OCI-LY3 (cell line): ENCODE results near the gene MXD3.

Source experiments
- H2AFZ ChIP-seq: fragments of 200-600, 300-600 bp; shearing (Covaris generic); 2 replicates; pipeline ENCODE4 v1.6.0; 2014; ENCODE audit warnings: antibody characterized with exemption, low read depth, low read length
- H3K27ac ChIP-seq: fragments of 200-600, 300-600 bp; sonication (generic); 2 replicates; pipeline ENCODE4 v1.5.1; 2014; ENCODE audit warnings: mild to moderate bottlenecking, low read length, moderate library complexity, mixed read lengths
- H3K27me3 ChIP-seq: fragments of 200-600, 300-600 bp; sonication (generic); 2 replicates; pipeline ENCODE4 v1.6.1; 2014; ENCODE audit warnings: low read depth, low read length, mixed read lengths
- H3K36me3 ChIP-seq: fragments of 200-600, 300-600 bp; sonication (generic); replicated peaks from 2 replicates; pipeline ENCODE3; 2014; ENCODE audit warnings: low read depth, low read length, mixed read lengths
- H3K4me1 ChIP-seq: fragments of 300-600, 200-600 bp; sonication (generic); 2 replicates; pipeline ENCODE4 v1.6.1; 2014; ENCODE audit warnings: low read length, mixed read lengths
- H3K4me2 ChIP-seq: fragments of 200-600, 300-600 bp; sonication (generic); 2 replicates; pipeline ENCODE4 v1.6.1; 2014; ENCODE audit warnings: low read length, mixed read lengths
- H3K4me3 ChIP-seq: fragments of 300-600, 200-600 bp; sonication (generic); 2 replicates; pipeline ENCODE4 v1.5.1; 2014; ENCODE audit warnings: antibody characterized with exemption, mild to moderate bottlenecking, low read length, moderate library complexity
- H3K79me2 ChIP-seq: fragments of 300-600, 200-600 bp; shearing (Covaris generic); 2 replicates; pipeline ENCODE4 v1.6.1; 2014; ENCODE audit warnings: mild to moderate bottlenecking, low read length, mixed read lengths
- H3K9ac ChIP-seq: fragments of 300-600, 200-600 bp; shearing (Covaris generic); 2 replicates; pipeline ENCODE4 v1.6.0; 2014; ENCODE audit warnings: mild to moderate bottlenecking, low read length, moderate library complexity
- H3K9me3 ChIP-seq: fragments of 200-600, 300-600 bp; shearing (Covaris generic); 2 replicates; pipeline ENCODE4 v1.6.1; 2014; ENCODE audit warnings: low read length, mixed read lengths; ENCODE audit not compliant: insufficient read depth
- H4K20me1 ChIP-seq: fragments of 200-600, 300-600 bp; sonication (generic); 2 replicates; pipeline ENCODE4 v1.6.1; 2016; ENCODE audit warnings: low read length, mixed read lengths; ENCODE audit not compliant: insufficient read depth
- CTCF ChIP-seq: fragments of 200-600, 300-600 bp; sonication (generic); IDR thresholded peaks from 2 replicates; pipeline ENCODE4 v1.5.1; 2014; ENCODE audit warnings: antibody characterized with exemption, low read length, low read depth
- EZH2phosphoT487 ChIP-seq: fragments of 200-600 bp; shearing (Covaris generic); IDR thresholded peaks from 2 replicates; pipeline ENCODE4 v1.6.1; 2018; ENCODE audit warnings: antibody characterized with exemption, mixed run types, low read depth

MXD3 gene

DNA sequence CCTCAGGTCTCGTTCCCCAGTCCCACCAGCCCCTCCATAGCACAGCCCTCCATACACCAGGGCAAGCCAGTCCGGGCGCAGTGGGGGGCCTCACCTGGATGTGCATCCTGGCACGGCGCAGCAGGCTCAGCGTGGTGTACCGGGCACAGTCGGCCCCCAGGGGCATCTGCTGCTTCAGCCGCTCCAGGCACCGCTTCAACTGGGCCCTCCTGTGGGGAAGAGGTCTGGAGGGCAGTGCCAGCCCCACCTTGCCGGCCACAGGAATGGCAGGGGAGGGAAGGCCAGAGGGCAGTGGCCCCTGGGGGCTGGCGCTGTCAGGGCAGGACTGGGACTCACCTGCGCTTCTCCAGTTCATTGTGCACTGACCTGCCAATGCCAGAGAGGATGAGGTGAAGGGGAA, 1.4 kb downstream of the MXD3 start:
- Histone ChIP-seq H2AFZ (no peak overlapping the region), H3K4me1 (peaks cover 26% of the 10 kb centered on the region), H3K9ac (no peak overlapping the region), H3K79me2 (peaks cover 8% of the 10 kb centered on the region), H3K36me3 (peaks cover 20% of the 10 kb centered on the region), H3K27me3 (no peaks in the 10 kb centered on the region), H3K27ac (no peak overlapping the region), H3K4me2 (peak overlapping the region; percentile 86), H3K9me3 (no peaks in the 10 kb centered on the region), H4K20me1 (peaks cover 15% of the 10 kb centered on the region; the same call in 1 of the 2 replicates), H3K4me3 (peak overlapping the region; percentile 86)
- TF ChIP-seq CTCF, result no peak
- TF ChIP-seq EZH2phosphoT487, result no peak

DNA sequence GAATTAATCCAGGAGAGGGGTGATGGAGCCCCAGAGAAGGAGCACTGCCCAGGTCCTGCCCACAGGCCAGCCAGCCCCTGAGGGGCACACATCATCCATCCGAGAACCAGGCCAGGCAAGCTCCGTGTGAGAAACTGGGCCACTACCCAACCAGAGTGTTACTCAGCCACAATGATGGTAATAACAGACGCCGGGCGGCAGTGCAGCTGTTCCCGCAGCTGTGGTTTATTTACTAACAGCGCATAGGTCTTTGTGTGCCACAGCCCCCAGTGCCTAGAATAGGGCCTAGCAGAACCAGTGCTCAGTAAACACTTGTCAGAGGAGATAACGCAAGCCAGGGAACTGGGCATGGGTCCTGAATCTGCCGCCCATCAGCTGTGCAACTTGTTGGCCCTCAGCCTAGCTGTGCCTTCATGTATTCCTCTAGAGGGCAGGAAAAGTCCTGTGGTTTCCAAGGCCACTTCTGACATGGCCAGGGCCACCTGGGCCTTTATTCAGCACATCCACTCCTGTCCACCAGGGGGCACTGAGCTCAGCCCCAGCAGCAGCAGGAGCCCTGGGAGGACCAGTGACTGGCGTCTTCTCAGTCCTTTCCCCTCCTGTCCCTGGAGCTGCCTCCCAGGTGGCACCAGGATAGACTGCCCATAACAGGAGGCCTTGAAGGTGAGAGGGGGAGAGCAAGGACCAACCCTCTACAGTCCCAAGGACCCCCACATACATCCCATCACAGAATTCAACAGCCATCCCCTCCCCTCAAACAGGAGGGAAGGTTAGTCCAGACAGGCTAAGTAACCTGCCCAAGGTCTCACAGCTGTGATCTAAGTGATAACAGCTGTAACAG, 2.1 kb downstream of the MXD3 start:
- H3K27ac ChIP-seq, result no peak overlapping the region
- peaks cover 16% of the 10 kb centered on the region for H3K79me2 ChIP-seq
- no peaks in the 10 kb centered on the region for H3K9me3 ChIP-seq
- H3K4me2 ChIP-seq, result peak overlapping the region; percentile 13; the same call in 1 of the 2 replicates
- peaks cover 15% of the 10 kb centered on the region; the same call in 1 of the 2 replicates for H4K20me1 ChIP-seq
- peaks cover 32% of the 10 kb centered on the region for H3K4me1 ChIP-seq
- peak; percentile 81 for TF ChIP-seq CTCF
- no peak for TF ChIP-seq EZH2phosphoT487
- no peaks in the 10 kb centered on the region for H3K27me3 ChIP-seq
- H3K4me3 ChIP-seq, result no peak overlapping the region
- peaks cover 21% of the 10 kb centered on the region for H3K36me3 ChIP-seq
- H2AFZ ChIP-seq, result no peak overlapping the region
- no peak overlapping the region for H3K9ac ChIP-seq

DNA sequence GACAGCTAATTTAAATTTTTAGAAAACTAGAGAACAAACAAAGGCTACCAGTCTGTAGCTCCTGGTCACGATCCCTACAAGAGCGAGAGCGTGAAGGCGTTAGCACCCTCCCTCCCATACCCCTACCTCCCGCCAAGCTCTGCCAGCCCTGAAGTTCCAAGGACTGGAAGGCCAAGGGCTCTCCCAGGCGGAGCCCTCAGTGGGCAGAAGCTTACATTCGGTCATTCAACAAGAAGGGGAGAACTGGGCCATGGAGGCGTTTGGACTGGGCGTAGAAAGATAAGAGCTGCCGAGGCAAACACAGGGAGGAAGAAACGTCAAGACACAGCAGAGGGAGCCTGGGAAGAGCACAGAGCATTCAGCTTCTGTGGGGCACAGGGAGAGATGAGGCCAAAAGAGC, 3.0 kb downstream of the MXD3 start:
- H3K27me3 ChIP-seq, result no peaks in the 10 kb centered on the region
- no peak overlapping the region for H3K4me2 ChIP-seq
- H3K79me2 ChIP-seq, result peaks cover 24% of the 10 kb centered on the region
- peaks cover 21% of the 10 kb centered on the region for H3K36me3 ChIP-seq
- H3K4me3 ChIP-seq, result no peak overlapping the region
- H3K9ac ChIP-seq, result no peak overlapping the region
- H4K20me1 ChIP-seq, result peaks cover 15% of the 10 kb centered on the region; the same call in 1 of the 2 replicates
- no peak overlapping the region for H3K27ac ChIP-seq
- TF ChIP-seq EZH2phosphoT487, result no peak
- no peak for TF ChIP-seq CTCF
- peaks cover 32% of the 10 kb centered on the region for H3K4me1 ChIP-seq
- no peak overlapping the region for H2AFZ ChIP-seq
- H3K9me3 ChIP-seq, result no peaks in the 10 kb centered on the region

DNA sequence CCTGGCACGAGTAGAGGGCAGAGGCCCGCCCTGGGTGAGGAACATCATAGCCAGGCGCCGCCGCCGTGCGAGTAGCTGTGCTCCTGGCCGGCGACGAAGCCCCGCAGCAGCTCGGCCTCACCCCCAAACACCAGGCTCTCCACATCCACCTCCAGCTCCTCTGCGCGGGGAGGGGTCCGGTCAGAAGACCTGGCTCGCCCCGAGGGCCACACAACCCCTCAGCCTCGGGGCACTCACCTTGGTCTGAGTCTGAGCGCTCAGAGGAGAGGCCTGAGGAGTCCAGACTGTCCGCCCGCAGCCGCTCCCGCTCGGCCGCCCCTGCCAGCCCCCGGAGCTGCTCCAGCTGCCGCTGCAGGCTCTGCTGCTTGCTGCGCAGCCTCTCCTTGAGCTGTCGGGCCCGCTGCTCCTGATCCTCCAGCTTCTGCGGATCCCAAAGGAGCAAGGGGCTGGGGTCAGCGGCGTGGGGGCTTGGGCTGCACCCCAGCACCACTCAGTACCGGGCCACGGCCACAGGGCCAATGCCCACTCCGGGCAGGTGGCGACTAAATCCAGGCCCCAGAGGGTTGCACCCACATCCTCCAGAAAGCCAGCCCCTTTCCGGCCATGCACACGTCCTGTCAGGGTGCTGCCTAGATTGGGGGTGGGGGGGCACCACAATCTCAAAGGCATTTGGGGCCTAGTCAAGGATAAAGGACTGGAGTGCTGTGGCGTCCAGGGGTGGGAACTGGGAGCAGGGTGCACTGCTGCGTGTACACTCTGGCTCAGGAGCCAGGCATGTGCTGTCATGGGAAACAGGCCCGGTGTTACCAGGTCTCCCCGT, 3.9 kb downstream of the MXD3 start:
- peaks cover 15% of the 10 kb centered on the region; the same call in 1 of the 2 replicates for H4K20me1 ChIP-seq
- peaks cover 27% of the 10 kb centered on the region for H3K4me1 ChIP-seq
- H3K36me3 ChIP-seq, result peaks cover 21% of the 10 kb centered on the region
- TF ChIP-seq CTCF (no peak), EZH2phosphoT487 (no peak)
- no peak overlapping the region for H3K9ac ChIP-seq
- no peak overlapping the region for H2AFZ ChIP-seq
- H3K27ac ChIP-seq, result no peak overlapping the region
- no peaks in the 10 kb centered on the region for H3K9me3 ChIP-seq
- peaks cover 31% of the 10 kb centered on the region for H3K79me2 ChIP-seq
- no peaks in the 10 kb centered on the region for H3K27me3 ChIP-seq
- no peak overlapping the region for H3K4me3 ChIP-seq
- H3K4me2 ChIP-seq, result no peak overlapping the region
